Measurements from ENCODE around the gene UBE2K.
"Not testable (repeated sequence)": the region's sequence is repeated elsewhere in the genome, so short reads cannot be mapped to it uniquely, and the experiment has no call there.

UBE2K gene, protein sequence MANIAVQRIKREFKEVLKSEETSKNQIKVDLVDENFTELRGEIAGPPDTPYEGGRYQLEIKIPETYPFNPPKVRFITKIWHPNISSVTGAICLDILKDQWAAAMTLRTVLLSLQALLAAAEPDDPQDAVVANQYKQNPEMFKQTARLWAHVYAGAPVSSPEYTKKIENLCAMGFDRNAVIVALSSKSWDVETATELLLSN

GRCh38 chr4:39697740-39698423, at the start of gene UBE2K:
UBE2K (plus strand) TSS chr4:39698136; CDS start chr4:39698328, 192 bp downstream.
- DNase-seq (ENCODE audit: low spot score): peak; percentile 95

GRCh38 chr4:39648213-39648612, 49.7 kb upstream of the UBE2K start:
- DNase-seq (ENCODE audit: low spot score): no peak

- DNase-seq (ENCODE audit: low spot score): no peak
These were observed 48.9 kb upstream of the UBE2K start for GRCh38 chr4:39648827-39649558.

DNA sequence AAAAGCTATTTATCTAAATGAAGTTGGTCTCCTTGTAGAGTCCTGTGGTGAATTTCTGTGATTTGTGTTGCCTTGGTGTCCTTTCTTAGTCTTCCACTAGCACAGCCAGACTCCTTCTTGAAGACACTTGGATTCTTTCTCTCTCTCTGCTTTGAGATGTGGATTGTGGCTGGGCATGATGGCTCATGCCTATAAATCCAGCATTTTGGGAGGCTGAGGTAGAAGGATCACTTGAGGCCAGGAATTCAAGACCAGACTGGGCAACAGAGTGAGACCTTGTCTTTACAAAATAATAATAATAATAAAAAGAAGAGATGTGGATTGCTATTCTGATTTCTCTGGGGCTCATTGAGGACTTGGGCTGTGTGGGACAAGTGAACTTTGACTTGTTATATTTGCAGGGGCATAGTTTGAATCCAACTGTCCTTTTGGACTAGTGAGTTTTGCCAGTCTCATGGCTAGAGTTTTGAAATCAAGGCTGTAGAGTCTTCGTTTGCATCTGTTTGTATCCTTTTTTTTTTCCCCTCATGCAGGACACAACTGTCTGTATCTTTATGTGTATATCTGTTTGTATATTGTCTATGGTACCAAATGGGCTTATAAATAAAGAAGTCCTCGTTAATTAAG, 48.2 kb upstream of the UBE2K start:
- DNase-seq (ENCODE audit: low spot score): no peak

GRCh38 chr4:39651586-39651985, 46.4 kb upstream of the UBE2K start:
- not testable (repeated sequence) for DNase-seq (ENCODE audit: low spot score)

DNA sequence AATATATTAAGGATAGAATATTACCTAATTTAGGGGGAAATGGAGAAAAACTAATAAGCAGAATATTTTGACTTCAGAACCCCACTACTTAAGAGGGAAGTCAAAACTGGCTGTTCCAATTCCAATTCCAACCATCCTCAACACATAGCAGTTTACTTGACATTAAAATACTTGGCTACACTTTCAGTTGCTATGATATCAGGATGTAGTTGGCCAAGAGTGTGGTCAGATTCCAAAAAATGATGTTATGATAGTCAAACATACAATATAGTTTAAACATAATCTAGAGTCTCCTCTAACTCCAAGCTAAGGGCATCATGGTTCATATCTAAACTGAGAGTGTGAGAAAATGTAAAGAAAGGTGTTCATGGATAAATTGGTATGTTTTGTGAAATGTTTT, 42.7 kb upstream of the UBE2K start:
- DNase-seq (ENCODE audit: low spot score): no peak

DNA sequence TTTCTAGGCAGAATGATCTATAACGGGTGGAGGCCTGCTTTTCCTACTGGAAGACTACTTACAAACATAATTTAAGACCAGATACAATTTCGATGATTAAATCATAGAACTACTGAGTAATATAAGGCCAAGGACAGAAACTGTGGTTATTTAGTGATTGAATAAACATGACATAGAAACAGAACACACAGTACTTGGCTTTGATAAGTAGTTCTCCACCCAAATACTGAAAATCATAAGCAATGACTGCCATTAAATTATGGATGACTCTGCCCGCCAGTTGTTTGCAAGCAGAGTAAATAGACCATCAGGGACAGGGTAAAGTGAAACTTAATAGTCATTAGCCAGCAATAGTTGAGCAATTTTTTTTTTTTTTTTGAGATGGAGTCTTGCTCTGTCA, 42.1 kb upstream of the UBE2K start:
- DNase-seq (ENCODE audit: low spot score): no peak

DNA sequence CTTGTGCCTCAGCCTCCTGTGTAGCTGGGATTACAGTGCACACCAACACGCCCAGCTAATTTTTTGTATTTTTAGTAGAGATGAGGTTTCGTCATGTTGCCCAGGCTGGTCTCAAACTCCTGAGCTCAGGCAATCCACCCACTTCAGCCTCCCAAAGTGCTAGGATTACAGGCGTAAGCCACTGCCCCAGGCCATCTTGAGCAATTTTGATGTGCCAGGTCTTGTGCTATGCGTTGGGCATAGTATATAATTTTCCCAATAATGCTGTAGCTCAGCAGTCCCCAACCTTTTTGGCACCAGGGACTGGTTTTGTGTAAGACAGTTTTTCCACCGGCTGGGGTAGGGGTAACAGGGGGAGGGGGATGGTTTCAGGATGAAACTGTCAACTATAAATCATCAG, 41.3 kb upstream of the UBE2K start:
- DNase-seq (ENCODE audit: low spot score): not testable (repeated sequence)

- no peak for DNase-seq (ENCODE audit: low spot score)
These were observed 40.5 kb upstream of the UBE2K start for GRCh38 chr4:39657465-39657864.

GRCh38 chr4:39658756-39659155, 39.2 kb upstream of the UBE2K start:
- no peak for DNase-seq (ENCODE audit: low spot score)

DNA sequence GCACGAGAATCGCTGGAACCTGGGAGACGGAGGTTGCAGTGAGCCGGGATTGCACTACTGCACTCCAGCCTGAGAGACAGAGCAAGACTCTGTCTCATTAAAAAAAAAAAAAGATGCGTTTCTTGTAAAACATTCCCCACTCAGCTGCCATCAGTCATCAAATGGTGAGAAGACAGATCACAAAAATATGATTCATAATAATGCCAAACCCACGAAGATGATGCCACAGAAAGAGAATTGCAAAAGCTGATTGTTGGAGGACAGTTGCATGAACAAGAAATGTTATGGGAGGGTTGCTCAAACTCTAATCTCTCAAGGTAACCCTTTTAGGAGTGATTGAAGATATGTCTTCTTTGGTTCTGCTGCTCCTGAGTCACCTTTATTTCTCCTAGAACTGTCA, 37.9 kb upstream of the UBE2K start:
- DNase-seq (ENCODE audit: low spot score): no peak

GRCh38 chr4:39660757-39661156, 37.2 kb upstream of the UBE2K start:
- no peak for DNase-seq (ENCODE audit: low spot score)

DNA sequence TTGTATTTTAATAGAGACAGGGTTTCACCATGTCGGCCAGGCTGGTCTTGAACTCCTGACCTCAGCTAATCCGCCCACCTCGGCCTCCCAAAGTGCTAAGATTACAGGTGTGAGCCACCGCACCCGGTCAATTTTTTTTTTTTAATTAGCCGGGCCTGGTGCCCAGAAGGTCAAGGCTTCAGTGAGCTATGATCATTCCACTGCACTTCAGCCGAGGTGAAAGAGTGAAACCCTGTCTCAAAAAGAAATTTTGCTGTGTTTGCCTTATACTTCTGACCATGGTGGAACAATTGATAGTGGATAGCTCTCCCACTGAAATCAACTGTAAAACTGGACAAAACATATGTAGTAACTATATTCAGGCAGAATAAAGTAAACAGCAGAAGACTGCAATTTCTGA, 35.3 kb upstream of the UBE2K start:
- no peak for DNase-seq (ENCODE audit: low spot score)

DNA sequence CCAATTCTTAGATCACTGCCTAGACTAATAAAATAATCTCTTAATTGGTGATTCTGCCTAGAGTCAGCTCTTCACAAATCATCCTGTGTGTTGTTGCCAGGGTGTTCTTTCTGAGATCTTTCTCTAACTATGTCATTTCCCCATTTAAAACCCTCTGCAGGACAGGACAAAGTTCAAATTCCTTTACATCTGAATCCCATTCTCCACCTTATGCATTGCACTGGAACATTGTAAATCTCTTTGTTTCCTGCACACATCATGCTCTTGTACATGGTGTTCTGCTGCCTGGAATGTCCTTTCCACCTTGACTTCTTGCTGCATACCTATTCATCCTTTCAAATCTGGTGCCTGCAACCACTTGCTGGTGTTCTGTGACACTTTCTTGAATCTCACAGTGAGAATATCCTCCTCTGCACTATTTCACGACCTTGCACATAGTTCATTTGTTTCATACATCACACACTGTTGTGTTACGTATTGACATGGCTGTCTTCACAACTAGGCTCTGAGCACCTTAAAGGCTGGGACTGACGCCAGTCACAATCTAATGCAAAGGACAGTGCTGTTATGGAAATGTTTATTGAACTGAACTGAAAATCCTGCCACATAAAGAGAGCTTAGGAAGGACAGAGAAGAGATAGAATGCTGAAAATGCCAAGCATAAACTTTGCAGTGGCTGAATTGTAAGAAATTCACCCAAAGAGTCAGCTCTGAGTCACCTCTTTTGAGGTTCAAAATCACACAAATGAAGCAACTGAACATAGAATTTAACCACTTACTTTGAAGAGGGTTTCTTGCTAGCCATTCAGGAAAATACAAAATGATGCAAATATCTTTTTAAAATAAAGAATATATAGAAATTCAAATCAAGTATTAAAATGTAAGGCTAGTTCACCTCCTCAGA, 32.9 kb upstream of the UBE2K start:
- DNase-seq (ENCODE audit: low spot score): no peak

DNA sequence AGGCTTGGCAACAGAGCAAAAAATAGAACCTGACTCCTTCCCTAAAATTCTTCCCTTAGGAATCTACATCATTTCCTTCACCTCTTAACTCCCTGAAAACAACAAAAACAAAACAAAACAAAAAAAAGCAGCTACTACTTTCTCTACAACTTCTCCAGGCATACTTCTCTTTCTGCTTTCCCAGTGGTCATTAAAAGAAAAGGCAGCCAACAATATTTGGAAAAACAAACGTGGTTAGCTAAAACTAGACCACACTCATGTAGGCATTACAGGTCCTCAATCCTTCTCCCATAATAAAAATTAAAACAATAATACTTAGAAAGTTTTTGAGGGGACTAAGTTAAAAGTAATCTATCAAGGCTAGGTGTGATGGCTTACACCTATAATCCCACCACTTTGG, 30.2 kb upstream of the UBE2K start:
- DNase-seq (ENCODE audit: low spot score): no peak

DNA sequence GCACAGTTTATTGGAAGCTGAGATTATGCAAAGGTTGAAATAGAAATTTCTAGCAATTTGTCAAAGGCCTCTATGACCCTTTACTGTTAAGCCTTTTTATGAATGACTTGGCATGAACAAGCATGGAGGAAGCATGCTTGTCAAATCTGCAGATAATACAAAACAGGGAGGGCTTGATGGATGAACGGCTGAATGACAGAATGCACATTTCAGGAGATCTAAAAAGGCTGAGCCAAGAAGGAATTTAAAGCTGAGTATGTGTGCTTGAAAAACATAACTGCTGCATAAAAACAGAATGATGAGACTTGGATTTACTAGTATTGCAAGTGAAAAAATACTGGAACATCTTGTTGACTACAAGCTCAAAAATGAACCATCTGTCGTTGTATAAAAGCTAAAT, 29.0 kb upstream of the UBE2K start:
- DNase-seq (ENCODE audit: low spot score): no peak

DNA sequence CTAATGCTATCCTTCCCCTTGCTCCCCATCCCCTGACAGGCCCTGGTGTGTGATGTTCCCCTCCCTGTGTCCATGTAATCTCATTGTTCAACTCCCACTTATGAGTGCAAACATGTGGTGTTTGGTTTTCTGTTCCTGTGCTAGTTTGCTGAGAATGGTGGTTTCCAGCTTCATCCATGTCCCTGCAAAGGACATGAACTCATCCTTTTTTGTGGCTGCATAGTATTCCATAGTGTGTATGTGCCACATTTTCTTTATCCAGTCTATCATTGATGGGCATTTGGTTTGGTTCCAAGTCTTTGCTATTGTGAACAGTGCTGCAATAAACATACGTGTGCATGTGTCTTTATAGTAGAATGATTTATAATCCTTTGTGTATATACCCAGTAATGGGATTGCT, 27.6 kb upstream of the UBE2K start:
- DNase-seq (ENCODE audit: low spot score): not testable (repeated sequence)

DNA sequence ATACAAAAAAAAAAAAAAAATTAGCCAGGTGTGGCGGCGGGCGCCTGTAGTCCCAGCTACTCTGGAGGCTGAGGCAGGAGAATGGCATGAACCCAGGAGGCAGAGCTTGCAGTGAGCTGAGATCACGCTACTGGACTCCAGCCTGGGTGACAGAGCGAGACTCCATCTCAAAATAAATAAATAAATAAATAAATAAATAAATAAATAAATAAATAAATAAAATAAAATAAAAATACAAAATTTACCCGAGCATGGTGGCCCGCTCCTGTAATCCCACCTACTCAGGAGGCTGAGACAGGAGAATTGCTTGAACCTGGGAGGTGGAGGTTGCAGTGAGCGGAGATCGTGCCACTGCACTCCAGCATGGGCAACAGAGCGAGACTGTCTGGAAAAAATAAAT, 22.3 kb upstream of the UBE2K start:
- not testable (repeated sequence) for DNase-seq (ENCODE audit: low spot score)

GRCh38 chr4:39681003-39681402, 16.9 kb upstream of the UBE2K start:
- not testable (repeated sequence) for DNase-seq (ENCODE audit: low spot score)

DNA sequence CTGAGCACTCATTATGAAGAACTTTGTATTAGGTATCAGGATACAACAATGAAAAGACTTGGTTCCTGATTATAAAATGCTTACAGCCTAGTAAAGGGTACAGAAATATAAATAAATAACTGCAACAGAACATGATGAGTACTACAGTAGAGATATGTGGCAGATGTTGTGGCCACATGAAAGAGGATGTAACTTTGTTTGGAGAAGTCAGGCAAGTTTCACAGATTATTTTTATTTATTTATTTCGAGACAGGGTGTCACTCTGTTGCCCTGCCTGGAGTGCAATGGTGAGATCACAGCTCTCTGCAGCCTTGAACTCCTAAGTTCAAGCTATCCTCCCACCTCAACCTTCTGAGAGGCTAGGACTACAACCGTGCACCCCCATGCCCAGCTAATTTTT, 15.8 kb upstream of the UBE2K start:
- DNase-seq (ENCODE audit: low spot score): no peak

DNA sequence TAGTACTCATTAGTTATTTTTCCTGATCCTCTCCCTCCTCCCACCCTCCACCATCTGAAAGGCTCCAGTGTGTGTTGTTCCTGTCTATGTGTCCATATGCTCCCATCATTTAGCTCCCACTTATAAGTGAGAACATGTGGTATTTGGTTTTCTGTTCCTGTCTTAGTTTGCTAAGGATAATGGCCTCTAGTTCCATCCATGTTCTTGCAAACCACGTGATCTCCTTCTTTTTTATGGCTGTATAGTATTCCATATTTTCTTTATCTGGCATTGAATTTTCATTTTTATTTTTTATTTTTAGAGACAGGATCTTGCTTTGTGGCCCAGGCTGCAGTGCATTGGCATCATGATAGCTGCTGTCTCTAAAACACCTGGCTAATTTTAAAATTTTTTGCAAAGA, 11.9 kb upstream of the UBE2K start:
- DNase-seq (ENCODE audit: low spot score): no peak

DNA sequence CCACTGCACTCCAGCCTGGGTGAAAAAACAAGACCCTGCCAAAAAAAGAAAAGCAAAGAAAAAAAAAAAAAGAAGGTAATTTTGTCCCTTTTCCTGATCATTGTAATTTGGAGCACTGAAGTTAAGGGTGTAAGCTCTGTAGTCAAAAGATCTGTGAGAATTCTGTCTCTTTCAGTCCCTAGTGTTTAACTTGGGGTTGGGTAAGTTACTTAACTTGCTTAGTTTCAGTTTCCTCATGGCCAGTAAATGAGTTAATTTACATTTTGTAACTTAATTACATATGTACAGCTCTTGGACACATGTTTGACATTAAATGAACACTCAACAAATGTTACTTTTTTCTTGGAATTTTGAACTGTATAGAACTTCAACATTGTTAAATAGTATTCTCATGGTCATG, 10.9 kb upstream of the UBE2K start:
- no peak for DNase-seq (ENCODE audit: low spot score)

All from hematopoietic multipotent progenitor cell treated with erythropoietin and hydrocortisone succinate and interleukin-3 and kit ligand, for 17 days (in vitro differentiated cells).